K562 (cell line): ENCODE data around the gene CEP192.

Experiments used
- CREB5 ChIP-seq: fragments of 250-450 bp; sonication (Bioruptor Pico); IDR thresholded peaks from 2 replicates; pipeline ENCODE4 v1.5.0; 2020; ENCODE audit warnings: mild to moderate bottlenecking
- CTCF ChIP-seq, 3 experiments: IDR thresholded peaks in 2 of 3; conservative IDR thresholded peaks in 1 of 3; 2 replicates each; pipeline ENCODE4 v1.5.1; 2011 to 2012; ENCODE audit warnings: low read length in 3 of 3, mild to moderate bottlenecking in 3 of 3, control low read depth in 2 of 3, improper control_type of control experiment in 1 of 3, inconsistent platforms in 1 of 3, low read depth in 1 of 3, mixed read lengths in 1 of 3, moderate library complexity in 1 of 3; ENCODE audit not compliant: insufficient read depth in 2 of 3
- EP400 ChIP-seq: fragments of 450-650 bp; IDR thresholded peaks from 2 replicates; pipeline ENCODE4 v1.6.1; 2017; ENCODE audit warnings: antibody characterized with exemption, mild to moderate bottlenecking, moderate library complexity
- GABPA ChIP-seq: fragments of 200-800 bp; sonication (Bioruptor generic); conservative IDR thresholded peaks from 2 replicates; pipeline ENCODE4 v1.6.1; 2016; ENCODE audit warnings: low read depth, missing genetic modification characterization, missing compliant biosample characterization
- JUN ChIP-seq, 2 experiments: sonication (generic) in 1 of 2; formaldehyde crosslinking in 1 of 2; IDR thresholded peaks; 2 replicates each; pipeline versions ENCODE4 v1.6.1 to v1.8.0; 2012 to 2022; ENCODE audit warnings: borderline replicate concordance in 2 of 2, mild to moderate bottlenecking in 2 of 2, improper control_type of control experiment in 1 of 2, low read depth in 1 of 2, low read length in 1 of 2, missing genetic modification reagents in 1 of 2
- LARP7 ChIP-seq: fragments of 450-650 bp; IDR thresholded peaks from 2 replicates; pipeline ENCODE4 v1.6.1; 2016
- SMAD1 ChIP-seq: fragments of 150-350 bp; IDR thresholded peaks from 2 replicates; pipeline ENCODE4 v1.6.1; 2014; ENCODE audit warnings: low read length, low read depth; ENCODE audit not compliant: partially characterized antibody
- TARDBP ChIP-seq: fragments of 450-650 bp; IDR thresholded peaks from 2 replicates; pipeline ENCODE4 v1.6.1; 2016
- ZKSCAN3 ChIP-seq: fragments of 250-450 bp; sonication (Bioruptor Pico); IDR thresholded peaks from 2 replicates; pipeline ENCODE4 v1.4.0; 2020
- ZNF444 ChIP-seq: fragments of 250-450 bp; sonication (Bioruptor Pico); IDR thresholded peaks from 2 replicates; pipeline ENCODE4 v1.4.0; 2020; ENCODE audit warnings: mild to moderate bottlenecking, moderate library complexity

- no peak for TF ChIP-seq CREB5 (CRISPR knock-in tag)
- TF ChIP-seq LARP7: no peak
- no peak for TF ChIP-seq ZKSCAN3 (CRISPR knock-in tag)
- no peak for TF ChIP-seq CTCF (IDR thresholded peaks at IDR 0.05 in 2 of 3, conservative IDR thresholded peaks at IDR 0.05 in 1 of 3; ENCODE audit: insufficient read depth in 2 of 3, low read depth in 1 of 3, low read length in 3 of 3)
- no peak for TF ChIP-seq GABPA (tag)
- TF ChIP-seq SMAD1: no peak
- TF ChIP-seq TARDBP: no peak
- TF ChIP-seq EP400: no peak
- TF ChIP-seq JUN (IDR thresholded peaks at IDR 0.05; ENCODE audit: borderline replicate concordance, low read depth, low read length): no peak
- TF ChIP-seq JUN (CRISPR knock-in tag; IDR thresholded peaks at IDR 0.05; ENCODE audit: borderline replicate concordance): no peak
- TF ChIP-seq ZNF444 (CRISPR knock-in tag): no peak
Observed at GRCh38 chr18:13099113-13099512, 108.0 kb downstream of the CEP192 start.
